T47D (cell line): Measurements from ENCODE around the gene TMEM11.

Experiments used
- DNase-seq, 2 experiments: peaks; one replicate each; pipeline versions ENCODE4 v3.0.0 to v3.0.0-alpha.2; 2011 to 2012; ENCODE audit warnings: low read depth in 1 of 2, low spot score in 1 of 2
- JUND ChIP-seq: IDR thresholded peaks from 2 replicates; pipeline ENCODE4 v1.6.1; 2012; ENCODE audit warnings: low read depth
- in situ Hi-C: cut with HindIII; loops from 2 replicates; pipeline ENCODE4 v1.10.0; 2016; ENCODE audit warnings: low sequenced_read_pairs, low pct_unique_long_range_greater_than_20kb

Gene TMEM11

DNA sequence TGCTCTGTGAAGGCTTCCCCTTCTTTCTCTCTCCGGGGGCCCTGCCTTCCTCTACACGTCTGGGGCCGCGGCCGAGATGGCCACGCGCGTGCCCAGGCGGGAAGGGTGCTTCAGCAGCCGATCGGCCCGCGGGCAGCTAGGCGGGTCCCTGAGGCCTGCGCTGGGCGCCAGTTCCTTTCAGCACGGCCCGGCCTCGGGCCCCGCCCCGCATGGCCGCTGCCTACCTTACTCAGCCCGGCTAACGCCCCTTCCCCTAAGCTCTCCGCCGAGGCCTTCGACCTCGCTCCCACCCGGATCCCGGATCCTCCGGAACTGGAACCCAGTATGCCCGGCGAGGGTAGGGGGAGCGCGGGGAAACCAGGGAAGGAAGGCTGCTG lies 335 bp downstream of the TMEM11 start:
- in situ Hi-C loops = no loop called here
- DNase-seq = peak in 1 of 2 experiments; percentile 27
- no peak for TF ChIP-seq JUND

DNA sequence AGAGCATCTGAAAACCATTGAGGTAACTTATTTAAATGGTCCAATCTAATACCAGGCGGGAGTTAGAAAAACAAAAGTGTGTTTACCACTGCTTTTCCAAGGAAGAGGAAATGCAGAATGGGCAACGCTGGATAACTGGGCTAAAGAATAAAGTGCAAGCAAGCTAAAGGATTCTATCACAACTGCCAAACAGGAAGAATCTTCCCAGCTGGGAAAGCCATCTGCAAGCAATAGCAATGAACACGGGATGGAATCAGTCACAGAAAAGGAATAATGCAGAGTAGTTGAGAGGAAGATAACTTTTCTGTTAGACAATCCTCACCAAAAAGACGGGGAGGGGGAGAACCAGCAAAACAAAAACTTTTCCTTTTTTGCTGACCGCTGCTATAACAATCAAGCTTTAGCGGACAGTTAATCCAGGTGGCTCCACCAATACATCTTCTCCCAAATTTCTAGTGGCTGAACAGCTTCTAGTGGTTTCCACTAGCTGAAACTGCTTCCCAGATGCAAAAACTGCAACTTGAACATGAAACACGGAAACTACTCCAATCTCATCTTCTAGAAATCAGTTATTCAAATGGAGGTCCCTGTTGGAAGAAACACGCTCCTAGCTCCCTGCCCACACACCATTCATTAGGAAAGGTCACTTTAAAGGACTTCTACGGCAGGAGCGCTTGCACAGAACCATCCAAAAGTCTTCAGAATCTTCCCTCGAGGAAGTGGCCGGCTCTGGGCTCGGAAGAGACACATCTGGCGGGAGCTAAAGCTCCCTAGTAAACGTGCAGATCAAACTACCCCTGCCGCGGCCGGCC lies 929 bp downstream of the TMEM11 start:
- in situ Hi-C loops = no loop called here
- no peak for TF ChIP-seq JUND
- DNase-seq = no peak

DNA sequence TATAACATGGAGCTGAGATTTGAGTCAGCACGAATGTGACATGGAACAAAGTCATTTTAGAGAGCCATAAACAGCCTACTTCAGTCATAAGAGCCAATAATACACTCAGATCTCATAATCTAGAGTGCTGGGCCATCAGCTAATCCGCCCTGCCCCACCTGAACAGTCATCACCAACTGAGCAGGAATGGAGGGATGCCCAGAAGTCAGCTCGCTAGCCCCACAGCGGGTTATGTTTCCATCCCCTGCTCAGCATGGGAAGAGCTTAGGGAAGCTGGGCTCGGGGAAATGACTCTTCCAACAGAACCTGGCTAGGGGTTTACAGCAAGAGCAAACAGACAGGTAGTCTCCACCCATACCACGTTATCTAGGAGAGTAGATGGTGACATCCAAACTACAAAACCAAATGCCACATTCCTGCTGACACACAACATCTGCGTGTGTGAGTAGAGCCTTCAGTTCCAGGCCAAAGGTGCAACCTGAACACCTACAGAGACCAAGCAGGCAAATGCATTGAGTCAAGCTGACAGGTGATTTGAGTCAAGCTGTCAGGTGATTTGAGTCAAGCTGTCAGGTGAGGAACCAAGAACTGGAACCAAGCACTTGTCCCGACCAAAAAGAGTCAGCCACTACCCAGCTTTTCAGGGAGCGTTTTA lies 2.0 kb downstream of the TMEM11 start:
- DNase-seq = no peak
- in situ Hi-C loops = no loop called here
- no peak for TF ChIP-seq JUND

DNA sequence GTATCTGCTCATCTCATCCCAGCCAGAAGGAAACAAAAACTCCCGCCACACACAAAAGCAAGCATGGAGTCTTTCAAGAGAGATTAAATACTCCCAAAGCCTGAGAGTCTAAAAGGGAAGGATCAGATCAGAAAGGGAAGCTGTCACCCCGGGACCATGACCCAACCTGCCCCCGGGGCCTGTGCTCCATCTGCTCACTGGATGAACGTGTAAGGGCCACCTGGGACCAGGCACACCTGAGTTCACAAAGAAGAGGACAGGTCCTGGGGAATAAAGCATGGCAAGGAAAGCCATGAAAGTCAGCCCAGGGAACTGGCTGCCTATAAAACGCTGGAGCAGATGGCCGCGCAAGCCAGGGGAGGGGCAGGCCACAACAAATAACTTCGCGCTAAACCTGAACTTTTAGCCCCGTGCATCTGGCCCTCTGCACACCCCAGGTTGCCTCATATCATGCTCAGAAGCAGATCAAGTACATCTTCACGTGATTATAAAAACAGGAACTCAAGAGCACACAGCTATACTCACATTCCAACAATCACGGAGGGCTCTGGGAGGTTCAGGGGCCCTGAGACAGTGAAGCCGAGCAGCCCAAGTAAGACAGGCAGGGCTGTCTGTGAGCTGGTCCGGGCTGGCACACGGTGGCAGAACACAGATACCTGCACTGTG lies 3.4 kb downstream of the TMEM11 start:
- in situ Hi-C loops = no loop called here
- no peak for DNase-seq
- no peak for TF ChIP-seq JUND

DNA sequence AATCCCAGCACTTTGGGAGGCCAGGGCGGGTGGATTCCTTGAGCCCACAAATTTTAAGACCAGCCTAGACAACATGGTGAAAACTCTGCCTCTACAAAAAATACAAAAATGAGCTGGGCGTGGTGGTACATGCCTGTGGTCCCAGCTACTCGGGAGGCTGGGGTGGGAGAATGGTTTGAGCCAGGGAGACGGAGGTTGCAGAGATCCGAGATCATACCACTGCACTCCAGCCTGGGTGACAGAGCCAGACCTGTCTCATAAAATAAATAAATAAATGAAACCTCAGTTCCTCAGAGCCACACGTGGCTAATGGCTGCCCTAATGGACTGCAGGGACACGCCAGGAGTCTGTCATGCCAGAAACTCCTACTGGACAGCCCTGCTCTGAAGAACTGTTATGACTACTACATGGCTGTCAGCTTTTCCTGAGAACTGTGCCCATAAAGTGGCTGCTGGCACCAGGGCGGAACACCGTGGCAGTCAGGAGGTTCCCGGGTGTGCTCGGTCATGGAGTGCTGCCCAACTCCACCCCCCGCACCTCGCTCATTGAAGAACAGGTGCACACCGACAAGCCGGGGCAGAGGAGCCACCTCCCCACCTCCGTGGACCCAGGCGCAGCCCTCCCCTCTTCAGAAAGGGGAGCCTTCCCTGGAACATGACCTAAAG lies 4.3 kb downstream of the TMEM11 start:
- no peak for DNase-seq
- in situ Hi-C loops = no loop called here
- TF ChIP-seq JUND = no peak

DNA sequence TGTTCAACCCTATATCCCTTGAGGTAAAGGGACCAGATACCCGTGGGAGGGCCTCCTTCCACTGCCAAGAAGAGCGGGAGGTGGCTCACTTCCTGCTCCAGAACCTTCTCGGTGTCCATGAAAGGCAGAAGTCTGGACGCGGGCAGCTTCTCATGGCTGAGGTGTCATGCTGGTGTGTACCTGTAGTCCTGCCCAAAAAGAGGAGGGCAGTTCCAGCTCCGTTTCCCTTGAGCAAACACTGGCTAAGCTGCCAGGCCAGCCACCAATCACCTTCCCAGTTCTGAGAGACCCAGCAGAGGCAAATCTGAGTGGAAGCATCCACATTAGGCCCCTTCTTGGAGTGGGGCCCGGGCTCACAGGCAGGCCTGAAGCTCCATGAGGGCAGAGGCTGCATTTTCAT lies 5.6 kb downstream of the TMEM11 start:
- in situ Hi-C loops = no loop called here
- no peak for DNase-seq

DNA sequence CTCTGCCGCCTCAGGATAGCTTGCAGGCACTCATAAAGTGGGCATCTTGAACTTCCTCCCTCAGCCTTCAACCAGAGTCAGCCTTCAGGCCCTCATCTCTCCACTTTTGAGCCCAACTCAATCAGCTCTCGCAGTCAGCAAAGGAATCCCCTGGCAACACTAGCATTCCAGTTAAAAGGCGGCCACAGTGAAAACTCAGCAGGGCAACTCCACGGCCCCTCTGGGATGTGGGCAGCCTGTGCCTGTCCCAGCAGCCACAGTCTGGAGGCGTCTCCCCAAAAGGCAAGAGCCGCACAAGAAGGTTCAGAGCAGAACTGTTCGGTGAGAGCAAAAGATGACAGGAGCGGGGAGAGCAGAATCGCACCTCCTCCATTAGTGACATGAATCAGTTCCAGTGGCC lies 9.0 kb downstream of the TMEM11 start:
- no peak for TF ChIP-seq JUND
- in situ Hi-C loops = no loop called here
- DNase-seq = no peak

More for the DNA sequence above, 5.6 kb downstream of the TMEM11 start:
- TF ChIP-seq JUND = no peak

DNA sequence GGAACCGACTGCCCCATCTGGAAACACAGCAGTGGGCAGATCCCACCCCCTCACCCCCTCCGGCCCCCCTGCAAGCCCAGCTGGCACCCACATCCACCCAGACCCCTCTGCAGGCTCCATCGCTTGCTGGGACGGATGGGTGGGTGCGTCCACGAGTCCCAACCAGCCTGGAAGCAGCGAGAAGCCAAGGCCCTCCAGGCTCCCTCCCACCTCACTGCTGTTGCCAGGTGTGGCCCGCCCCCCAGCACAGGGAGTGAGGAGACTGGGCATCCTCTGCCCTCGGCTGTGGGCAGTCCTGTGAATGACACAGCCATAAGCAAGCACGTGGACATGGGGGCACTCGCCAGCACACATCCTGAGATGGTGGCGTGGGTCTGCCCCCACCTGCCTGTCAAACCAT lies 11.4 kb downstream of the TMEM11 start:
- no peak for TF ChIP-seq JUND
- no peak for DNase-seq
- in situ Hi-C loops = no loop called here

DNA sequence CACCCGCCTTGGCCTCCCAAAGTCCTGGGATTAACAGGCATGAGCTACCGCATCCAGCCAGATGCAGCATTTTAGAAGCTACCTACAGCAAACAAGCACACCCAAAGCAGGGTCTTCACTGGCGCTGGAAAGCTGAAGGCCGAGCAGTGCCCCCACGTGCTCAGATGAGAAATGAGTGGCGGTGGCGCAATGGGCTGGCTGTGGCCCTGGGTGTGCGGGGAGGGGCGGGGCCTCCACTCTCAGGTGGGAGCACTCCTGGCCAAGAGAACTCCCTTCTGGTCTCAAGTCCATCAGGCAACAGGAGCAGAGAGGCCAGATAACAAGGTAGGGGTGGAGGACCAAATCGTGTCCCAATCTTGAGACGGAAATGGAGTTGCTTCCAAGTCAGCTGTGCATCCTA lies 12.1 kb downstream of the TMEM11 start:
- TF ChIP-seq JUND = no peak
- in situ Hi-C loops = no loop called here
- no peak for DNase-seq

DNA sequence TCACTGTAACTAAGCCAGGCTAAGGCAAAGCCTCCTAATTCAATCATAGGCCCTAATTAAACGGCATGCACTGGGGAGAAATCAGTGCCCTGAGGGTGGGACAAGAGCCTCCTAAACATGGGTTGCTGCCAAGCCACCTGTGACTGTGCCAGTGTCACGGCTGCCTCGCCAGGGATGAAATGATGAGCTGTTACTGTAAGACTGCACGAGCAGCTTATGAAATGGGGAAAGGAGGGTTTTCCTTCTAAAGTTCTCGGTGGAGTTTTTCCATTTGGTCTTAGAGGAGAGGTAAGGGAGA lies 12.7 kb downstream of the TMEM11 start:
- peak; percentile 20 to 61 for DNase-seq
- in situ Hi-C loops = no loop called here
- TF ChIP-seq JUND = no peak

DNA sequence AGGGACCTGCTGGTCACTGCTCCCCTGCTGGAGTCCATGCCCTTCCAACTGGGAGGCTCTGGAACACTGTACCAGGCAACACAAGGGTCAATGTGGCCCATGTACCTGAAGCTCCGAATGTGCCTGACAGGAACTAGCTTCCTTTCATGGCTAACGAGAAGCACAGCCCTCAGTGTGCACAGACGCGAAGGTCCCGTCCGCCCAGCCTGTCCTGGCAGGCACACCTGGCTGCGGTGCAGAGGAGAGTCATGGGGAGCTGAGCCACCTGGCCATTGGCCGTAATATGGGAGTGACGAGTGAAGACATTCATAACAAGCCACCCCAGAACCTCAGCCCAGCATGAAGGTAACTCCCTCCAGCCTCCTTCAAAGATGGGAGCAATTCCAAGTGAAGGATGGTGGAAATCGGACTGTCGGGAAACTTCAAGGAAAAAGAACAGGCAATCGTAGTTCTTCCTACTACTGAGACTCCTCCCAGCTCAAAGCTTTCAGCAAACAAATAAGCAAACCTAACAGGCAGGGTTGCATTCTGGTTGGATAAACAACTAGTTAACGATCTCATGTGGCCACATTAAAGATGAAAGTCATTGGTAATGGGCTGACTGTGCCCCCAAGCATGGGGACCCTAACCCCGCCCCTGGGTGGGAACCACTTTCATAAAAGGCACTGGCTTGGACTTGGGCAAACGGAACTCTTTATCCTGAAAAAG lies 13.2 kb downstream of the TMEM11 start:
- in situ Hi-C loops = no loop called here
- TF ChIP-seq JUND = no peak
- peak; percentile 38 to 70 for DNase-seq

DNA sequence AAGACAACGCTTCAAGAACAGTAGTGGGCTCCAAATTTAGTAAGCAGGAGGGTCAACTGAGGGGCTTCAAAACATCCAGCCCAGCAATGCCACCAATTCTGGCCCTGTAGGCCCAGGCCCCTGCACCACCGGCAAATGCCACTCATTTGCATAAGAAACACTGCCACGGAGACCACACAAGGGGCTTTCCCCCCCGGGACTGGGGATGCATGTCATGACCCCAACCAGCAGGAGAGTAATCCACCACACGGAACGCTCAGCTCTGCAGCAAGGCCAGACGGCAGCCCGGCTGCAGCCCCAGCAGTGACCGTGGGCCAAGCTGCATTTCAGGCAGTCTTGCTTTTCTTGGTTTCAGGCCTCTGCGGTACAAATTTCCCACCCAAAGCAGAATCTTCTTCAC lies 14.1 kb downstream of the TMEM11 start:
- in situ Hi-C loops = no loop called here
- no peak for DNase-seq
- TF ChIP-seq JUND = no peak

DNA sequence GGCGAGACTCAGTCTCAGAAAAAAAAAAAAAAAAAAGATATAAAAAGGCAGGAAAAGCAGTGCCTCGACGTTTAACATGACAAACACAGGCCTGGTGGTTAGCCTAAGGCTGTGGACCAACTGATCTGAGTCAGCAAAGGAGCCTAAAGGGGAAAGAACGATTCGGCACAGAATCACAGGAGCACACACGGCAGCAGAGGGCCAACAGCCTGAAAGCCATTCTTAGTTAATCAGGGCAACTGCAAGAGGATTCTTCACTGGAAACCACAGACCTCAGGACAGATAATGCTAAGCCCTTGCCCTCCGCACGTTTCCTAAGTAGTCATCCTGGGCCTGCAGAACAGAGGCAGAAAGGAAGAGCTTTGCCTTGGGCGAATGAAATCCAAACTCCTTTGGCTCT lies 14.7 kb downstream of the TMEM11 start:
- no peak for TF ChIP-seq JUND
- no peak for DNase-seq

More for the DNA sequence above, 14.7 kb downstream of the TMEM11 start:
- in situ Hi-C loops = no loop called here
